Left ventricle myocardium inferior (tissue), 1 donor: Measurements from ENCODE around the gene KAZN. TPM values are rescaled to one million over a fixed set of nuclear protein-coding genes. Genes with fewer than 3 reads are reported as not detected.

Experiments
- DNase-seq: peaks from one replicate; pipeline ENCODE4 v3.0.0-alpha.2; 2020
- H3K27ac ChIP-seq: fragments of 200-600 bp; replicated peaks from 2 replicates; pipeline ENCODE4 v1.8.0; 2021
- H3K27me3 ChIP-seq: fragments of 200-600 bp; 2 replicates; pipeline ENCODE4 v1.8.0; 2021; ENCODE audit warnings: low read depth
- H3K36me3 ChIP-seq: fragments of 200-600 bp; 2 replicates; pipeline ENCODE4 v1.8.0; 2021
- H3K4me1 ChIP-seq: fragments of 200-600 bp; 2 replicates; pipeline ENCODE4 v1.8.0; 2021
- H3K4me3 ChIP-seq: fragments of 200-600 bp; 2 replicates; pipeline ENCODE4 v1.8.0; 2021; ENCODE audit warnings: mild to moderate bottlenecking, moderate library complexity
- H3K9me3 ChIP-seq: fragments of 200-600 bp; replicated peaks from 2 replicates; pipeline ENCODE4 v1.8.0; 2021
- CTCF ChIP-seq: fragments of 200-600 bp; IDR thresholded peaks from 2 replicates; pipeline ENCODE4 v1.8.0; 2021; ENCODE audit warnings: antibody characterized with exemption, mild to moderate bottlenecking, borderline replicate concordance
- intact Hi-C: fragments of 100-400 bp; cut with micrococcal nuclease; formaldehyde crosslinking; loops from one replicate; pipeline ENCODE4 v1.11.0; 2022
- total RNA-seq: library from RNA; stranded (reverse); fragmentation: NEBNext Ultra II Directional; extraction: Animal tissue kit (Norgen Biotek cat#: 25700); gene quantifications from one replicate; pipeline ENCODE4 v1.2.1, GENCODE V29; 2021
- donor health status: DM: no; HTN: yes; CAD: no; lungs with severe emphysema.

KAZN gene
- total RNA-seq, 1 donor from 2014 or later, result 2.2 TPM

GRCh38 chr1:14715802-14716201 is 117.3 kb downstream of the KAZN start:
- TF ChIP-seq CTCF, result no peak
- intact Hi-C loops, result no loop called here

GRCh38 chr1:14716474-14716873 is 118.0 kb downstream of the KAZN start:
- intact Hi-C loops, result no loop called here
- no peak for TF ChIP-seq CTCF
- no peak for DNase-seq
- H3K27ac ChIP-seq, result no peak overlapping the region
- no peaks in the 10 kb centered on the region for H3K4me1 ChIP-seq
- peaks cover 14% of the 10 kb centered on the region for H3K27me3 ChIP-seq
- no peak overlapping the region for H3K4me3 ChIP-seq
- no peaks in the 10 kb centered on the region for H3K36me3 ChIP-seq
- H3K9me3 ChIP-seq, result peaks cover 7% of the 10 kb centered on the region

More at GRCh38 chr1:14715802-14716201, 117.3 kb downstream of the KAZN start:
- Histone ChIP-seq H3K9me3 (peaks cover 7% of the 10 kb centered on the region), H3K4me1 (no peaks in the 10 kb centered on the region), H3K27ac (no peak overlapping the region), H3K36me3 (no peaks in the 10 kb centered on the region), H3K4me3 (no peak overlapping the region), H3K27me3 (peaks cover 11% of the 10 kb centered on the region)
- DNase-seq, result no peak

DNA sequence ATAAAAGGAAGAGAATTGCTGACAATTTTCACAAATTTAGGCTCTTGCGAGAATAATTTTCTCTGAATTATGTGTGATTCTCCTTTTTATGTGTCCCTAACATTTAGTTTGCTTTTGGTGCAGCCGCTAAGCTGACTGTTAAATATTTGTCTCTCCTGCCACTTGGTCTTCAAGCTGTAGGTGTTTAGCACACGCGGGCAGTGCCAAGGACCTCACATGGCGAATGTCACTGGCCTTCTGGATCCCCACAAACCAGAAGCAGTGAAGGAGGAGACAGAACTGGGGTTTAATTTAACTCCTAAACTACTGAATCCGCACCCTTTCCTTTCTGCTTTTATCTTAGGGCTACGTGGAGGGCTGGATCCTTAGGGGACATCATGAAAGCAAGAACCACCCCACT is 120.0 kb downstream of the KAZN start:
- Histone ChIP-seq H3K9me3 (peaks cover 7% of the 10 kb centered on the region), H3K27me3 (peaks cover 20% of the 10 kb centered on the region), H3K36me3 (no peaks in the 10 kb centered on the region), H3K27ac (no peak overlapping the region), H3K4me3 (no peak overlapping the region), H3K4me1 (no peaks in the 10 kb centered on the region)
- no peak for TF ChIP-seq CTCF
- intact Hi-C loops, result no loop called here
- no peak for DNase-seq

GRCh38 chr1:14723401-14723800 is 124.9 kb downstream of the KAZN start:
- DNase-seq, result no peak
- intact Hi-C loops, result no loop called here
- no peak for TF ChIP-seq CTCF

DNA sequence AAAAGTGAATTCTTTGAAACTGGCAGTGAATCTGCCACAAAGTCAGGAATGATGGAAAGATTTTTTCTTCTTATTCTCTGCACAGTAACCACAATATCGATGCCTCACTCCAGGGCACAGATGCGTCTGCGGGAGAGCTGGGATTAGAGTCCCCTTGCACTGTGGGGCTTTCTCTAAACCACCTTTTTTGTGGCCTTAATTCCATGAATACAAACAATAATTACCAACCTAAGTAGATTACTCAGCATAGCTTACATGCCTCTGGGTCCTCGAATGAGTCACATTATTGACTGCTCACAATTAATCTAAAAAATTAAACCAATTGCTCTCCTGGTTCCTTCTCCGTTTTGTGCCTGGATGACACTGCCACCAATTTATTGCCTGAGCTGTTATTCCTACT is 125.8 kb downstream of the KAZN start:
- Histone ChIP-seq H3K36me3 (no peaks in the 10 kb centered on the region), H3K9me3 (no peaks in the 10 kb centered on the region), H3K4me3 (no peak overlapping the region), H3K27me3 (peaks cover 64% of the 10 kb centered on the region), H3K4me1 (no peaks in the 10 kb centered on the region), H3K27ac (no peak overlapping the region)
- no peak for DNase-seq
- no peak for TF ChIP-seq CTCF
- intact Hi-C loops, result no loop called here

More at GRCh38 chr1:14723401-14723800, 124.9 kb downstream of the KAZN start:
- Histone ChIP-seq H3K4me3 (no peak overlapping the region), H3K27me3 (peaks cover 57% of the 10 kb centered on the region), H3K4me1 (no peaks in the 10 kb centered on the region), H3K9me3 (no peaks in the 10 kb centered on the region), H3K27ac (no peak overlapping the region), H3K36me3 (no peaks in the 10 kb centered on the region)

- no peak for DNase-seq
- H3K36me3 ChIP-seq, result no peaks in the 10 kb centered on the region
- no peaks in the 10 kb centered on the region for H3K4me1 ChIP-seq
- H3K9me3 ChIP-seq, result no peaks in the 10 kb centered on the region
- peaks cover 69% of the 10 kb centered on the region for H3K27me3 ChIP-seq
- H3K27ac ChIP-seq, result no peak overlapping the region
- intact Hi-C loops, result no loop called here
- no peak overlapping the region for H3K4me3 ChIP-seq
- no peak for TF ChIP-seq CTCF
These were observed 126.2 kb downstream of the KAZN start for GRCh38 chr1:14724678-14725077.
